HG03135 (cell line): ENCODE results near the gene ENTPD6.

Experiments
- ATAC-seq: cut with Tn5 transposase; IDR thresholded peaks from one replicate; pipeline ENCODE4 v1.9.1; 2021; ENCODE audit warnings: mild to moderate bottlenecking, moderate library complexity; ENCODE audit not compliant: unreplicated experiment

The ENTPD6 gene

DNA sequence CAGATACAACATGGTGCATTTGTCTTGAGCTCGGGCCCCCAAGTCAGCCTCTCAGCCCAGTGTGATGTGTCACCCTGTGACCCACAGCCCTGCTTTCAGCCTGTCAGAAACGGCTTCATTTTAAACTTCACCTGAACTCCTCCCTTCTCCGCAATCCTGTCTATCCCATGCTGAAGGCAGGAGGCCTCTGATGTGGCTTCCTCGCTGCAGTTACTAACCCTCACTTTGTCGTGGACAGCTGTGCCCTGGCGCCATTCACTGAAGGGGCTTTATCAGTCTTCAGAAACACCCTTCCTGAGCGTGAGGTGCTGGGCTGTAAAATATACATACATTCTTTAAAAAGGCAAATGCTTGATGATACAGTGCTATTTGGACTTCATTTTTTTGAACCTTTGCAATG, 7.9 kb upstream of the ENTPD6 start:
- no peak for ATAC-seq

GRCh38 chr20:25188218-25188617, 7.3 kb upstream of the ENTPD6 start:
- ATAC-seq: no peak

DNA sequence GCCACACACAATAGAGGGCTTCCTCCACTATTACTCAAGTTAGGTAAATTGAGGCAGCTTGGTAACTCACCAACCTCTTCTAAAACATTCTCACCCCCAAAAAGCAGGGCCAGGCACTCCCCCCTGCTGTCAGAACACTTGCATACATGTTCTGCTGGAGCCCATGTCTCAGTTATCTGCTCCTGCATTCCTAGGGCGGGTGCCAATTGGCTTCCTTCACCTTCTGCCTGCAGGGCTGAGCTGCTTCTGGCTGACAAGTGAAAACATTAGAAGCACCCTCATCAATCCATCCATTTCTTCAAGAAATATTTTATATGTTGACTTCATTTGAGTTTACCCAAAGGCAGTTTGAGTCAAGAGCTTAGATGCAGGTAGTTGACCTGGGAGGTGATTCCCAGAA, 4.5 kb upstream of the ENTPD6 start:
- no peak for ATAC-seq

GRCh38 chr20:25191689-25192088, 3.8 kb upstream of the ENTPD6 start:
- no peak for ATAC-seq

DNA sequence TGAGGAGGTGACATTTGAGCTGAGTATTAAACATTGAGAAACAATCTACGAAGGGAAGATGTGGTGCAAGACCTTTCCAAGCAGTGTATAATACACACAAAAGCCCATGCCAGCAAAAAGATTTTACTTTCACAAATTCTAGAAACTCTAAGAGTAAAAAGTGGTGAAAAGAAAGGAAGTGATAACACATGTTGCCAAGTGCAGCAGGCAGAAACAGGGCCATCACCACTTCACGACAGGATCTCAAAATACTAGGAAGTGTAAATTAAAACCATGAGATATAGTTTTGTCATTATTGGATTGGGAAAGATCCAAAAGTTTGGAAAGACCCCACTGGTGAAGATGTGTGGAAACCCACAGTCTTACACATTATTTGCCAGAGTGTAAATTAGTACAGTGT, 1.7 kb upstream of the ENTPD6 start:
- ATAC-seq: no peak

- ATAC-seq: no peak
Measured at GRCh38 chr20:25194333-25194972, 1.1 kb upstream of the ENTPD6 start.

GRCh38 chr20:25195962-25196785, 662 bp downstream of the ENTPD6 start:
- ATAC-seq: peak; percentile 25

DNA sequence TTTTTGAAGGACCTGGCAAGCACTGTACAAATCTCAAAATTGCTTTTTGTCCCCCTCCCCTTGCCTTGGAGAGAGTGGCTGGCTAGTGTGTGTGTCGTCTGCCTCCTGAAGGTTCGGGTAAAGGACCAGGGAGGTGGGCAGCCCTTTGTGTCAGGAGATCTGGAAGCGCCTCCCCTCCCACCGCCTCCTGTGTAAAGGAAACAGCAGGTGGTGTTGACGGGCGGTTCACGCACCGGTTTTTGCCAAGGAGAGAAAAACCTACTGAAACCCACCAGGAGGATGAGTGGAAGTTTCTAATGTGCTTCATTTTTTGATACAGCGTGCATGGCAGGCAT, 1.2 kb downstream of the ENTPD6 start:
- ATAC-seq: no peak

- ATAC-seq: no peak
Measured at GRCh38 chr20:25197183-25197869, 1.8 kb downstream of the ENTPD6 start.

DNA sequence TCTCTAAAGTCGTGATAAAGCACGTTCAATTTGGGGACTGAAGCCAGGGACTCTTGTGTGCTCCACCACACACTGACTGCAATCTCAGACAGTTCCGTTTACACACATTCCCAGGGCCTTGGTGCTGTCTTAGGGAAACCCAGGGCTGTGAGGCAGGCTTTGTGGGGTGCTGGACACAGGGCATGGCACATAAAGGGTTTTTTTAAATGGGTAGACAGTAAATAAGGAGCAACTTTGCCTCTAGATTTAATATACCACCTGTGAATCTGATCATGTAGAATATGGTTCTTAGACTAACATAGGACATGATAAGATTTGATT, 2.3 kb downstream of the ENTPD6 start:
- no peak for ATAC-seq

DNA sequence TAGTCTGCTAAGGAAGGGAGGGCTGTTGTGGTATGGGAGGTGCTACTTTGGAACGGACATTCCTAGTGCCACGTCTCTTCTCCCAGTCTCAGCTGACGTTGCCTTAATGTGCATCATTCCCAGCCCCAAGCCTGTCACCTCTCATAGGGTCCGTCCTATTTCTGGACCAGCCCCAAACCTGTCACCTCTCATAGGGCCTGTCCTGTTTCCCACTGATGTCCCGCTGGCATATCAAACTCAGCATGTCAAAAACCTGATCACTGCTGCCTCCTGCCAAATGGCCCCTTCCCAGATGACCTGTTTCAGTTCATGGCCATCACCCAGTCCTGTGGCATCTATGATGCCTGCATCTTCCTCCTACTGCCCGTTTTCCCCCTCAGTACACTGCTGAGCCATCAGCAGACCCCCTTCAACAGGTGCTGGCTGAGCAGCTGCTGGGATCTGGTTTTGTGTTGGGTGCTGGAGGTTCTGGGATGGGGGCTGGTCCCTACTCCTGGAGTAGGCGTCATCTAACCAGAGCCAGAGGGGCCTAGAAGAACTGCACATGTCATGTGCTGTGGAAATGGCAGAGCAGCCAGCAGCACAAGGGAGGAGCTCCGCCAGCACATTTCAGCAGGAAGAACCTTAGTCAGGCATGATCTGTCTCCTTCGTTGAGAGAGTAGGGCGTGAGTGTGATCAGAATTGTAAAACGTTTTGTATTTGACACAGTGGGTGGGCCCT, 3.3 kb downstream of the ENTPD6 start:
- no peak for ATAC-seq

DNA sequence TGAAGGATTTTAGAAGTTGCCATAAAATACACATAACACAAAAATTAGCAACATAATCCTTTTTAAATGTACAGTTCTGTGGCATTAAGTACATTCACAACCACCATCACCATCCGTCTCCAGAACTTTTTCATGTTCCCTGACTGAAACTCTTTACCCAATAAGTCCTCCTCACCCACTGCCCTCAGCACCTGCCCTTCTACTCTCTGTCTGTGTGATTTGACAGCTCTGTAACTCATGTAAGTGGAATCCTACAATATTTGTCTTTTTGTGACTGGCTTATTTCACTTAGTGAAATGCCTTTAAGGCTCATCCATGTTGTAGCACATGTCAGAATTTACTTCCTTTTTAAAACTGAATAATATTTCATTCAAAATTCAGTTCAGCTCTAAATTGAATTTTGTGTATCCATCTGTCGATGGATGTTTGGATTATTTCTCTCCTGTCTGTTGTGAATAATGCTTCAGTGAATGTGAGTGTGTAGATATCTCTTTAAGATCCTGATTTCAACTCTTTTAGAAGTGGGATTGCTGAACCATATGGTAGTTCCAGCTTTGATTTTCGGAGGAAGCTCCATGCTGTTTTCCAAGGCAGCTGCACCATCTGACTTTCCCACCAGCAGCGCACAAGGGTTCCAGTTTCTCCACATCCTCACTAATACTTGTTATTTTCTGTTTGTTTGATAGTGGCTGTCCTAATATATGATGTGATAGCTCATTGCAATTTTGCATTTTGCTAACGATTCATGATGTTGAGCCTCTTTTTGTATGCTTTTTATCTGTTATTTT, 4.2 kb downstream of the ENTPD6 start:
- ATAC-seq: no peak

GRCh38 chr20:25203089-25203488, 7.6 kb downstream of the ENTPD6 start:
- ATAC-seq: no peak

DNA sequence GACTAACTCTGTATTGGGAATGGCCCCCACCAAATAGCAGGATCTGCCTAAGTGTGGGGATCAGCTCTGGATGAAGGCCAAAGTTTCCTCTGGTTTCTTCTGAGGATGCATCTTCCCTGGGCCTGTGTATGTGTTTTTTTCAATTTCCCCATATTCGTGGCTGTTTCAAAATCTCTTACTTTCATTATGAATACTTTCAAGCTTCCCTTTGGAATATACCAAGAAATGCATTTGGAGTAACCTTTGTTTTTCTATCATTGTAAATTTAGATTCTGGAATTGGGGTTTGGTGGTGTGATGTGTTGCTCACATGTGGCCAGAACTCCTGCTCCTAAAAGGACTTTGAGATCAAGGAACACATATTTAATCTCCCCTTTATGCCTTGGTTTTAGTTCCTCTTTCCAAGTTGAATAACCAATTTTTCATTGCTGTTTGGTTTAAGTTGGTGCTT, 8.4 kb downstream of the ENTPD6 start:
- no peak for ATAC-seq

DNA sequence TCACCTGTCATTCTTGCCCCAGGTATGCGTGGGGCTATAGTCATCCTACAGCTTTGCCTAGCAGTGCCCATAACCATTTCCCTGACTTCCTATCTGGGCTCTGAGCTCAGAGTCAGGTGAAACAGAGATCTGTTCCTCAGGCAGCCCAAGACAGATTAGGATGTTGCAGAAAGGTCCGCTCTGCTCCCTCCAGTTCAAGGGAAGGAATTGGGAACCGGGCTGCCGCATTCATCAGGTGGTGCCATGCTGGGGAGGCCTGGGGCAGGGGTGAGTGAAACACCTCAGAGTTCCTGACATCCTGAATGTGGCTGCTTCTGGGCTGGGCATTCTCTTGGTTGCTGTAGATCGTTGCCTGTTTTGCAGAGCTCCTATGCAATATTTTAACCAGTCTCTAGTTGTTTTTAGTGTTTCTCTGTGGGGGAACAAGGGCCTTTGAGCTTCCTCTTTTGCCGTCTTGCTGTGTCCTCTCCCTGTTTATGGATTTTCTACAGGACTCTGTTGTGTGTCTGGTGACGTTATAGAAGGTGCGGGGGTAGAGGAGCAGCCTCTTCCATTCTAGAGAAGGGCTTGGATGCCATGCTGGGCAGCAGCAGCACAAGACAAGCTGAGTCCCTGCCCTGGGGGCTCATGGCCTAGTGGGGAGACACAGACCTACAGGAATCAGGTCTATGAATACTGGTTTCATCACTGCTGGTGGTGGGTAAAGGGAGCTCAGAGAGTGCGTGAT, 9.2 kb downstream of the ENTPD6 start:
- no peak for ATAC-seq

- ATAC-seq: no peak
Measured at GRCh38 chr20:25205277-25206062, 10.0 kb downstream of the ENTPD6 start.

DNA sequence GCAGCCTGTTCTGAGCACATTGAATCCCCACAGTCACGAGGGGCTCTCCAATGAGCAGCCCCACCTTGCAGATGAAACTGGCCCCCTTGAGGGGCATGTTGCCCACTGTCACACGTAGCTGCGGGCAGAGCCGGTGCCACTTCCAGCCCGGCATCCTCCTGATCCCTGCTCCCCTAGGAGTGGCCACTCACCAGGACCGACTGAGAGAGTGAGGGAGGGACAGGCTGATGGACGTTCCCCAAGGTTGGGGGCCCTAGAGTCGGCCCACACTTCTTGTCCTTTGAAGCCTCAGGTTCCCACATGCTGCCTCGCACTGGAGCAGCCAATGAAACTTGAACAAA, 10.5 kb downstream of the ENTPD6 start:
- no peak for ATAC-seq

DNA sequence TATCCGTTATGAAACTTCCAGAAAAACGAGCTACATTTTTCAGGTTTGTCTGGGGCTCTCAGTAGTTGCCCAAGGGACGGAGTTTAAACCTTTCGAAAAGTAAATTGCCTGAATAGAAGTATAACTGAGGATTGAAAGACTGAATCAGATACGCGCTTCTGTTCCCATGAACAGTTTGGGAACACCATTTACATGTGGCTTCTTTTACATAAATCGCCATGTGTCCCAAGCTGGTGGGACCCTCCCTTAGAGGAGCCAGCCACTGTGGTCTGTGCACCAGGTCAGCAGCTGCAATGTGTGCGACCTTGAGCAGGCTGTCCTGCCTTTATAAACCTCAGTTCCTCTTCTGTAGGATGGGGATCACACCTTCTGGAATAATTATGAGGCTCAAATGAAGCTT, 11.0 kb downstream of the ENTPD6 start:
- ATAC-seq: no peak

DNA sequence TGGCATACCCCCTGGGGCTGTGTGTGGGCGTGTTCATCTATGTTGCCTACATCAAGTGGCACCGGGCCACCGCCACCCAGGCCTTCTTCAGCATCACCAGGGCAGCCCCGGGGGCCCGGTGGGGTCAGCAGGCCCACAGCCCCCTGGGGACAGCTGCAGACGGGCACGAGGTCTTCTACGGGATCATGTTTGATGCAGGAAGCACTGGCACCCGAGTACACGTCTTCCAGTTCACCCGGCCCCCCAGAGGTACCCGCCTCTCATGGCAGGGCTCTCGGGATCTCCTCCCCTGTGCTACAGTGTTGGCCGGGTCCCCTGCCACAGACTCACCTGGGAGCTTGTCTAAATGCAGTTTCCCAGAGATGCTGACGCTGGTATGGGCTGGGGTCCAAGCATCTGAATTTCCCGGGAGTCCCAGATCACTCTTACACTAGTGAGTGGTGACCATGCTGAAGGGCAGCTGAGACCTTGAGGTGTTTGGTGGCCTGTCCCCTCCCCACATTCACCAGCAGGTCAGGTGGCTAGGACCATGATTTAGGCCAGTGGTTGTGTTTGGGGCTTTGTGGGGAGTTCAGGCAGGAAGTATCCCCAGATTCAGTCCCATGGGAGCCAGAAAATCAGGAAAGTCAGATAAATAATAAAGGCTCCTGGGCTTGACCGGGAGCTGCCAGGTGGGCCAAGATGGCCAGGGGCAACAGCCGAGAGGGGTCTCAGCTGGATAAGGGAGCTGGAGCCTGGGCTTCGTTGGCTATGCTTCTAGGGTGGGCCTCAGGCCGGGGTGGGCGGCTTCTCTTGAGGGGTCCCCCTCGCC, 11.8 kb downstream of the ENTPD6 start:
- ATAC-seq: no peak
